NK-92 (cell line): Measurements from ENCODE around the gene MAPRE3.

Experiments used
- DNase-seq: peaks from one replicate; lab custom pipeline; 2025; ENCODE audit not compliant: unreplicated experiment; lab: John Stamatoyannopoulos, UW

The MAPRE3 gene

DNA sequence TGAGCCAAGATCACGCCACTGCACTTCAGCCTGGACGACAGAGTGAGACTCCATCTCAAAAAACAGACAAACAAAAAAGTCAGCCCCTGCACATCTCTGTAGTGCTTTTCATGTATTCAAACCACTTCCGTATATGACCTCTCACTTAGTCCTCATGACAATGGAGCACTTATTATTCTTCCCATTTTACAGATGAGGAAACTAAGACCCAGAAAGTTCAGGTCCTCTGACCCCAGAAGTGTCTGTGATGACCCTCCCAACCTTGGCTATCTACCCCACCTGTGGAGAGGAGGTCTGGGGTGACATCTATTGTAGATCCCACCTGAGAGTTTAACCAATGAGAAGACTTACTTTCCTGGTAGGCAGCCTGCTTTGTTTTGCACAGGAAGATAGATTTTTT is 21.6 kb upstream of the MAPRE3 start:
- DNase-seq = no peak

DNA sequence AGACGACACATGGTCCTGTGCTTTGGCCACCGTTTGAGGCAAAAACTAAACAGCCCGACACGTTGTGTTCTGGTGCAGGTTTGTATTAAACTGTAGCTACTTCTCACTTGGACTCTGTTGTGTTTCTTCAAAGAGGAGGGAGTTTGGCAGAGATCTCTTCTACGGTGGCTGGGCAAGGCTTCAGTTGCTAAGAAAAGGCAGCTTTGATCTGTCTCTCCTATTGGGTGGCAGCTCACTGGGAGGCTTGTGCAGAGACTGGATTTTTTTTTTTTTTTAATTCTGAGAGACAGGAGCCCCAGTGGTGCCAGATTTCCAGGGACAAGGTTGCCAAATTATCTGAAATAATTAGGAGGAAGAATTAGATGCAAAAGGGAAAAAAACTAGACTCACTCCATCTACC is 20.2 kb upstream of the MAPRE3 start:
- DNase-seq = no peak

DNA sequence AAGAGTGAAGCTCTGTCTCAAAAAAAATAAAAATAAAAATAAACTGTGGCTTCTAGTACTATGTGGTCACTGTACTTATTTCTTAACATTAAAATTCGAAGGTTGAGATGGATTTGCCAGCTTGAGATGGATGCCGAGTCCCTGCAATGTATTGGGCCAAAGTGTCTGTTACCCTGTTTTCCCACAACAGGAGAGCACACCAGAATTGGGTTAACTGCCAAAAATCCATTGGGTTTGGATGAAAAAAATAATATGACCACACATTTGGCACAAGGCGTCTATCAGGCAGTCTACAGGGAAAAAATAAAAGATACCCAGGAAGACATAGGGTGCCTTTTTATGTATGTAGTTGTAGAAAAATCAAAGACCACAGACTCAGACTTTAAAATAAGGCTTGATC is 19.2 kb upstream of the MAPRE3 start:
- DNase-seq = no peak

DNA sequence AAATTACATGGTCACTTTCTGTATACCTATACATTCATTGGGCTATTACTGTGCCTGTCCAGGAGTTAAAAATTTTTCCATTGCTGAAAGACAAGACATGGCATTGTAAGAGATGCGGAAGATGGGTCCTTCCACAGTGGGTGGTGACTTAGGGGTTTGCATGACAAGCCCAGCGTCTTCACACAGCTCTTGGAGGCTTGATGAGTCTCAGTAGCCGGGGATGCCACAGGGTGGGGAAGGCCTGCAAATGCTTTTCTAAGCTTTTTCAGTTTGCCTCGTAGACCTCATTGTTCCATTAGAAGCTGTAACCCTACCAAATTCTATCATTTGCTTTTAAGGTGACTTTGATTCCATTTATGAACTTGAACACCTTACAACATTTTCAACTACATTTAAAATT is 18.1 kb upstream of the MAPRE3 start:
- no peak for DNase-seq

DNA sequence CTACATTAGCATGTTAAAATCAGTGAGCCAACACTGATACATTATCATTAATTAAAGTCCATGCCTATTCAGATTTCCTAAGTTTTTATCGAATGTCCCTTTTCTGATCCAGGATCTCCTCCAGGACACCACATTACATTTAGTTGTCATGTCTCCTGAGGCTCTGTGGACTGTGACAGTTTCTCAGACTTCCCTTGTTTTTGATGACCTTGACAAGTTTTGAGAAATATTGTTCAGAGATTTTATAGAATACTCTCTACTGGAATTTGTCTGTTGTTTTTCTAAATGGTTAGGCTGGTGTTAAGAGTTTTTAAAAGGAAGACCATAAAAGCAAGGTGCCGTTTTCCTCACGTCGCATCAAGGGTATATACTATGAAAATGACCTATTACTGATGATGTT is 16.3 kb upstream of the MAPRE3 start:
- no peak for DNase-seq

DNA sequence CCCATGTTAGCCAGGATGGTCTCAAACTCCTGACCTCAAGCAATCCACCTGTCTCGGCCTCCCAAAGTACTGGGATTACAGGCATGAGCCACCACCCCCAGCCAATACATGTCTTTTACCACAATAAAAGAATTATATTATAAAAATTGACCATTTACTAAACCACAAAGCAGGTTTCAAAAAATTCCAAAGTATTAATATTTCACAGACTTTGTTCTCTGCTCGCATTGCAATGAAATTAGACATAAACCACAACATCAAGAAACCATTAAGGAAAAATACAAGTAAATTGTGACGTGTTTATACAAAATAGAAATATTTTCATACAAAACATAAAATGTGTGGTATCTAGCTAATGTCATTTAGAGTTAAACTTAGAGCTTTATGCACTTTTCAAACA is 13.4 kb upstream of the MAPRE3 start:
- no peak for DNase-seq

DNA sequence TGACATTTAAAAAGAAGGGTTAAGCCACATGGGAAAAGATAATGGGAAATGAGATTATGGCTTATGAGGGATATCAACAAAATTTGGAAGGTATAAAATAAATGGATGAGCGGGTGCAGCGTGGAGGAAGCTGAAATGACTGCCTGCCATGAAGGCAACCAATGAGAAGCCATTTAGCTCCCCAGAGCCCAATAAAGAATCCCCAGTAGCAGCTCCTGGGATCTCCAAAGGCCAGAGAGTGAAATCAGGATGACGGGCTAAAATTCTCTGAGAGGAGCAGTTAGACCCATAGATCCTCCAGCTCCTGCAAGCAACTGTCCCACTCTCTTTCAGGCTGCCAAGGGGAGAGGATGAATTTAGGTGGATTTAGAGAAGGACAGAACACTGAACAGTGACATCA is 12.9 kb upstream of the MAPRE3 start:
- no peak for DNase-seq

DNA sequence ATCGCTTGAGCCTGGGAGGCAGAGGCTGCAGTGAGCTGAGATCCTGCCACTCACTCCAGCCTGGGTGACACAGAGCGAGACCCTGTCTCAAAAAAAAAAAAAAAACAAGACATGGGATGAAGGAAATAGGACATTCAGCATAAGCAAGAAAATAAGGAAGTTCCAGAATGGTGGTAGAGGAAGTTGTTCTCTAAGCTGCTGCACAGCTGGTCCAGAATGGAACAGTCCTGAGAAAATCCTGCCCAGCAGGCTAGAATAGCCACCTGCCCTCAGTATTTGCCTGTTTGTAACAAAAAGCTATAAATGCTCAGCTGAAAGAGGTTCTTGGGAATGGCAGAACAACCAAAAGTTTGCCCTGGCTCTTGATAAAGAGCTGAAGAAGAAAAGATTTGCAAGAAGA is 11.1 kb upstream of the MAPRE3 start:
- DNase-seq = no peak

DNA sequence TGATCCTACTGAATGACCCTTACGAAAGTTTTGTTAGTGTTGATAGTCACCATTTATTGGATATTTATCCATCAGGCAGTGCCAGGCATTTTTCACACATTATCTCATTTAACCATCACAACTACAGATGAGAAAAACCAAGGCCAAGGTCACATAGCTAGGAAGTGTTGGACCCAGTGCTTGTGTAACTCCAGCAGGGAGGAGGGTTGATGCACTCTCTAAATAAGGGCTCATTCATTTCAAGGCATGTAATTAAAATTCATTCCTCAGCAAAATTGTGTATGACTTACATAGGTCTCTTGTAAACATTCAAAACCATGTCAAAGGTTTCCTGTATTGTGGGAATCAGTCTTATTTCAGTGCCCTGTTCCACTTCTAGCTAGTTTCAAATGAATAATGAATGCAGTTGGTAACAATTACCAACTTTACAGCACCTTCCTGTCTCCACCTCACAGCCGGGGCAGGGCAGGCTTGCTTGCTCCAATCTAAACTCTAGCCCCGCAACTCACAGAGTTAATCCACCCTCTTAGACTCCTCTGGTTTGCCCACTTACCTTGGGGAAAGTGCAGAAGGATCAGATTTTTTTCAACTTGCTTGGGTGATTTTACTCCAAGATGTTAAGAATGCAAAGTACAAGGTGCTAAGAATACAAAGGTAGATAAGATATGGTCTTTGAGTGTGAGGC is 5.8 kb upstream of the MAPRE3 start:
- no peak for DNase-seq

DNA sequence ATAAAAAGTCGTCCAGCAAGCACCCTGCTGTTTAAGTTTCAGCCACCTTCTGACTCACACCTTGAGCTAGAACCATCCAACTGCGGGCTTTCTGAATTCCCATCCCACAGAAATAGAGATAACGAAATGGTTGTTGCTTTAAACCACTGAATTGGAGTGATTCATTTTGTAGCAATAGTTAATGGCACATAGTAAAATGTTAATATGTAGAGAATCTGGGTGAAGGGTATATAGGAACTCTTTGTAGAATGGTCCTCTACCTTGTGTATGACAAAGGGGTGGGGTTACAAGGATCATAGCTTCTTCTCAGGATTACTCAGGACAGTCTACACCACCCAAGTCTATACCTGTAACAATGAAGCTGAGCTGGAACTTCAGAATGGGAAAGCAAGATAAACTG is 2.4 kb upstream of the MAPRE3 start:
- DNase-seq = no peak

DNA sequence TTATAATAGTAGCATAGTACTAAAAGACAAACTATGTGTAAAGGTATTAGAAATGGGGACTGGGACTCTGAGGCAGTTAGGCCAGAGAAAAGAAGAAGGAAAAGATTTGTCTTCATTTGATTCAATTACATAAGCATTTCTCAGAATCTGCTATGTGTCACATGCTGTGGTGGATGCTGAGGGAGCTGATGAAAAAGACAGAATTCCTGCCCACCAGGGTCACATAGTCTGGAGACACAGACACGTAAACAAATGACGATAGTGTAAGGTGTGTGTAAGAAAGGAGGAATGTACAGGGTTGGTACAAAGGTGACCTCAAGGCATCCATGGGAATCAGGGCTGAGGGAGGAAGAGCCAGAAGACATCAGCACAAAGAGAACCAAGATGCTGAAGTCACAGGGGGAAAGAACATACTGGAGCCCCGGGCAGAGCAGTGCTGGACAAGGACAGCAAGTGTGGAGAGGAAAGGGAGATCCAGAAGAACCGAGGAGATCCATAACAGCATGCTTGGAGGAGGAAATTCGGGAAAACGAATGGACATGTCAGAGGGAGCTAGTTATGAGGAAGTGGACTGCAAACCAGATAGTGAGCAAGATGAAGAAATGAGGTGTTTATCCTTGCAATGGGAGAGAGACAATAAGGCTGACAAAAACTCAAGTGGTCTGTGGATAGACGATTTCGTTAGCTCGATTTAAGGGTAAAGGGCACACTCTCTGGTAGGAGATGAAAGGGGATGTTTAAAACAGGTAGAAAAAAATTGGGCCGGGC is 1.2 kb upstream of the MAPRE3 start:
- DNase-seq = no peak

DNA sequence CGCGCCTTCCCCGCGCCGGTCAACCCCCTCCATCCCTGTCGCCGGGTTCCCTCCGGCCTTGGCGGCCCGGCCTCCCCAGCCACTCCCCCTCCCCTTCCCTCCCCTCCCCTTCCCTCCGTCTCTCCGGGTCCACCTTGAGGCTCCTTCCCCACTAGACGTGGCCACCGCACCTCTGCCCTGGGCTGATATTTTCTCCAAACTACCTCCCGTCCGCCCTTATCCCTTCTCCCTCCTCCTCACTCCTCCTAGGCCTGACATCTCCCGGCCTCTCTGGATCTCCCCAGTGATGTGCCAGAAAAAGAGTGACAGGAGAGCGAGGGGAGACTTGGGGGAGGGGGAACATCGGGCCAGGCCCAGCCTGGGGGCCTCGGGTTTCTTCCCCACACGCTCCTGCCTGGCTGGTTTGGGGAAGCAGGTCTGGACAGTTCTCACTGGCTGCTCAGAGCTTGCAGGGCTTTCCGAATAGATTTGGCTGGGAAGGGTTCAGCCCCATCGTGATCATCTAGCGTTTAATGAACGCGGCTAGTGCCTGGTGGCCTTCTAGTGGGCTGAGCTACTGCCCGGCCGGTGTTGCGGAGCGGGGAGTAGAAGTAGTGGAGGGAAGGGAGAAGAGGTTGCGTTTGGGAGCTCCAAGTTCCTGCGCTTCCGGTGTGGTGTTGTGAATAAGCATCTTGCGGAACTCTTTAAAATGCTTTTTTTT is 641 bp downstream of the MAPRE3 start:
- DNase-seq = no peak

DNA sequence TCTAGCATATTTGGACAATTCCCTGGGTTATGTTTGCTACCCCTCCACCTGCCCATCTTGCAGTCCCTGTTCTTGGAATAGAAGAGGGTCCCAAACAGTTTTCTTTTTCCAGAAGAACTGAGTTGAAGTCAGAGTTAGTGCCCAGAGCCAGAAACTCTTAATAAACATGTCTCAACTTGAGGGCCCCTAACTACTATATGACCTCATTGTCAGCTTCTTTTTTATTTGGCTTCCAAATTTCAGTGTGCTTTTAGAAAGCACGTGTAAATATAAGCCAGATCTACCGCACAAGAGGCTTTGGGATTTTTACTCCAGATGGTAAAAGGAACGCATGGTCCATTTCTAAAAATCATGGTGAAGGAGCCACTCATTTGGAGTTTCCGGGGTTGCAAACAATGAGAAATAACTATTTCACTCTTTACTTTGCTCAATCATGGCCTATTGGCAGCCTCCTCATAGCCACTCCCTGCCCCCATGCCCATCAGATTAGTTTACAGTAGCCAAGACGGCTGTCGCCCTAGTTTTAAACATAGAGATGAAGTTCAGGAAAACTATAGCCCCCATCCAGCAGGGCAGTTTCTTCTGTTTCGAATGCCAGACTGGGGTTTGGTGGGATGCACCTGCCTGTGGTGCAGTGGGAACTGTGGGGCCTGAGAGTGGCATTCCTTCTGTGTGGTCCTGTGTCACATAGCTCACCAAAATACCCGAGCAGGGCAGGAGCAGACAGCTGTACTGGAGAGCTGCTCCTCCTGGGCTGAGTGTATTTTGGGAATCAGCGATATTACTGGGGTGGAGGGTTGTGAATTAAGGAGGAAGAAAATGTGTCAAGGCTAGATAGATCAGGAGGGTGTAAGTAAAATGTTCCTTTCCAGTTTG is 1.7 kb downstream of the MAPRE3 start:
- no peak for DNase-seq

DNA sequence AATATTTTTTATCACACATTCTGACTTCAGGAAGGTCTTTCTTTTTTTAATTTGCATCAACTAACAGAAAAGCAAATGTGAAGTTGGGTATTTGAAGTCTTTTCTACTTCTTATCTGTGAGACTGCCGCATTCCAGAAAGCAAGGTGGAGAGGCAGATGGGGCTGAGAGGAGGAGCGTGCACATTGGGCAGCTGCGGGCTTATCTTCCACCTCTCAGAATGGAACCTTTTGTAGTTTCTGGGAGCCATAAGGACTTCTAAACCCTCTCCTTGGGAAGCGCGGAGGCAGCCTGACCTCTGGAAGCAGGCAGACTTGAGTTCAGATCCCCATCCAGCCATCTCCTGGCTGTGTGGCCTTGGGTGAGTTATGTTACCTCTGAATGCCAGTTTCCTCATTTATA is 3.9 kb downstream of the MAPRE3 start:
- no peak for DNase-seq

DNA sequence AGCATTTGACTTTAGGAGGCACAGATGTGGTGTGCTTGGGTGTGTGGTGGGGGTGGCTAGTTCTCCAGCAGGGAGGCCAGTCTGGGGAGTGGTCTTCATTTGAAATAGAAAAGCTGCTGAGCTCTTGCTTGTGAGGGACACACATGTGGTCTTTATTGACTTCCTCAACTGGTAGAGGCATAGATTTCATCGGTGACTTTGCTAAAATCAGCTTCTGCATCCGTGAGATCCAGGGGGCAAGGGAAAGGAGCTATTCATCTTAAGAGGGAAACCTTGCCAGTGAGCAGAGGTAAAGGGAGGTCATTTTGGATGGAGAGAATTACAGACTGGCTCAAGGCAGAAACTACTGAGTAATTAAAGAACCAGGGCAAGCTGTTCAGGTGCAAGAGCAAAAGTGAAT is 4.7 kb downstream of the MAPRE3 start:
- DNase-seq = no peak

DNA sequence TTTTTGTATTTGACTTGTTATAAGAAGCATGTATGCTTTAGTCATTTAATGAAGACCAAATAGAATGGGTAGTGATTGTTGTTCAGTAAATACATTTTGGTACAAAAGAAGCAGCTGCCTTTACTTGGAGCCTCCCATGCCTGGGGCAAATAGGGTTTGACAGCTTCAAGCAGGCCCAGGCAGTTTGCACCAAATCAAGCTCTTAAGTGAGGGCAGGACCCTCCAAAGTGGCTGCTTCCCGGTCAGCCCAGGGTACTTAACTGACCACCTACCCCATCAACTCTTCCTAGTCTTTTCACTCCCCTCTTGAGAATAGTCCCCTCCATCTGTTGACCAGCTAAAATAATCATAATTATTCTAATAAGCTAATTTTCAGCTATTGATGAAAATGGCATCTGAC is 5.2 kb downstream of the MAPRE3 start:
- no peak for DNase-seq

DNA sequence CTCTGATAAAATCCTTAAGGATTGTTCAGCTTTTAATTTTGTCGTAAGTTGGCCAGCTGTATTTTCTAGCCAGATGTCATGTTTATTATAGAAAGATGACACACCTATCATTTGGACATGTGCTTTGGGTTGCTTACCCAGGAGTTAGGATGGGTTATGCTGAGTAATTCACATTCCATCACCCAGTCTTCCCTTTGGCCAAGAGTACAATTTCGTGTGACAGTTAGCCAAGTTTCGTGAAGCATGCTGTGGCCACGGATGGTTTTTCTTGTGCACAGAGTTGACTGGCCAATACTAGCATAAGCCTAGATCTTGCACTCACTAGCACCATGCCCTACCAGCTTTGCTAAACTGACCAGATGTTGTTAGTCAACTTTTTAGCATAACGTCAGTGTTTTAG is 5.8 kb downstream of the MAPRE3 start:
- DNase-seq = no peak

DNA sequence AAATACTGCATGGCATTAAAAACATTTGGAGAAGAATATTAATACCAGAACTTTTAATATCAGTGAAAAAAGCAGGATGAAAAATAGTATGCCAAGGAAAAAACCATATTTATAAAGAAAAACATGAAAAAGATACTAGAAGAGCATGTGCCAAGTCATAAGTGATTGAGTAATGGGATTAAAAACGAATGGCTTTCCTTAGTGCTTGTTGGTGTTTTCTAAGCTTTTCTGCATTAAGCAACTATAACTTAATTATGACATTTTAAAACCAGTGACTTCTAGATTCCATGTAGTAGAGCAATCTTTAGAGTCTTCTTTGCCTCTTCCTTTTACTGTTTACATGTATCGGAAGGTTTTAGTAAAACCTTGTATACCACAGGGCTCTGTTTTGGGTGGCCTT is 6.6 kb downstream of the MAPRE3 start:
- no peak for DNase-seq

DNA sequence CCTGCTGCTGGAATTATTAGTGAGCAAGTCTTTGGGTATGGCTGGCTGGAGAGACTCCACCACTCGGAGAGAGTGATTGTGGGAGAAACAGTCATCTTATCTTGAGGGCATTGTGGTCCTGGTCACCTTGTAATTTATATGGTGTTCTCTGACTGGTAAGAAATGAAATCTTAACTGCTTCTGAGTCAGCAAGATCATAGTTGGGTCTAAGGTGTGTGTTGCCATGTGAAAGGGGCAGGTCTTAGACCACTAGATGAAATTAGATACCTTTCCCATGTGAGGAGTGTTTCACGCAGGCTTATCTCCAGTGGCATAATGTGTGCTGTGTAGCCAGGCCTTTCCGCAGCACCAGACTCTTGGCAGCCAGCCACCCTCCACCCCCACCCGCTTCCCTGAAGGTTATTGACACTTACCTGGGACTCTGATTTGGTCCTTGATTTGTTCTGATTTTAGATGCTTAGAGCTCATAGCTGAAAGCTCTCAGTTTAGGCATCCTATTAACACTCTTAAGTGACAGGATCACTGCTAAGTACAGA is 7.7 kb downstream of the MAPRE3 start:
- no peak for DNase-seq

DNA sequence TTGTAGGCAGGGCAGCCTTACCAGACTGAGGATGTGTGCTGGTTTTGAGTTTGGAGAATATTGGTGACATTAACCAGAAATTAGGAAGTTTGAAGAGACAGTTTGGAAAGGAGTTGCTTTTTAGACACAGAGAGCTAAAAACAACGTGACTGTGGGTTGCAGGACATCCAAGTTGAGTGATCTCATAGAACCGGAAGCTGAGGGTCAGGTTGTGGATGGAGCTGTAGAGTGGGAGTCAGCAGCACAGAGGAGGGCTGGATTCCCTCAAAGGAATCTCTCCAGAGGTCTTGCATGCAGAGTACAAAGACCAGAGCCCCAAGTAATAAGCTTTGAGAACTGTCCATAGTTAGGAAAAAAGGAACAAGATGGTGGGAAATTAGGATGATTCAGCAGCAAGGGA is 9.3 kb downstream of the MAPRE3 start:
- DNase-seq = no peak

DNA sequence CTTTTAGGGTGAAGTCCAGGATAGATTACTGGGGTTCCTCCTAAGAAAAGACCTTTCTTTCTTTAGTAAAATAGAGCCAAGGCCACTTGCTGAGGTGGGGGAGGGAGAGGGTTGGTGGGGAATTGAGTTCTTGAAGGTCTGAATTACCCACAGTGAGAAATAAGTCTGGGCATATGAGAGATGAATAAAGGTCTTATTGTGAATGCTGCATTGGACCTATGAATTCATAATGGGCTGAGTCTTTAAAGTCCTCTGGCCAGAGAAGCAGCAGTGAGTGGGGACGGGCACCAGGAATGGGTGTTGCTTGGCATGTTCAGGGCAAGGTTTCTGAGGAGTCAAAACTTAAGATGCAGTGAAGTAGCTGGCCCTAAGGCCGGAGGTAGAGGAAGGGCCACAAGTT is 10.5 kb downstream of the MAPRE3 start:
- DNase-seq = no peak
